HCT116 (cell line): ENCODE measurements around the gene FZR1. TPM values are rescaled to one million over a fixed set of nuclear protein-coding genes. Genes with fewer than 3 reads are reported as not detected.

Experiments used
- ATAC-seq: fragments of 200-7000 bp; cut with Tn5 transposase; 2 replicates; pipeline ENCODE4 v1.9.1; 2020; ENCODE audit warnings: mild to moderate bottlenecking, moderate library complexity
- BruUV-seq: library from RNA; stranded (reverse); fragments of 400-500 nt; replicated peaks from 2 replicates; lab custom pipeline; 2021; lab: Mats Ljungman, UMichigan
- CTCF ChIA-PET: fragments of 300-600 bp; sonication (Branson Sonifier 250); formaldehyde crosslinking; loops from one replicate; lab custom pipeline; 2021; ENCODE audit warnings: antibody characterized with exemption; lab: Charles Lee
- POLR2A ChIA-PET: fragments of 300-600, 350-600 bp; sonication (Branson Sonifier 250); formaldehyde crosslinking; loops from one replicate; lab custom pipeline; 2021; ENCODE audit warnings: antibody characterized with exemption; lab: Charles Lee
- RAD21 ChIA-PET, 2 experiments: fragments of 300-600 bp; sonication (Branson Sonifier 250); formaldehyde crosslinking; loops; one replicate each; lab custom pipeline; 2023; ENCODE audit warnings: low total read pairs in 2 of 2; ENCODE audit not compliant: uncharacterized antibody in 2 of 2, unreplicated experiment in 2 of 2, low non-redundant PET in 1 of 2; lab: Charles Lee
- DNase-seq: peaks from one replicate; pipeline ENCODE4 v3.0.0-alpha.2; 2010; ENCODE audit warnings: low read depth, low spot score
- H2AFZ ChIP-seq: fragments of 200-600 bp; shearing (Covaris generic), sonication (generic); 2 replicates; pipeline ENCODE4 v1.6.1; 2017; ENCODE audit warnings: low read depth, mixed run types, mixed read lengths, antibody characterized with exemption, low read length; ENCODE audit not compliant: poor library complexity, severe bottlenecking
- H3K27ac ChIP-seq: 2 replicates; pipeline ENCODE4 v1.5.1; 2012; ENCODE audit warnings: low read depth, low read length
- H3K27me3 ChIP-seq: fragments of 200-600 bp; sonication (generic); 2 replicates; pipeline ENCODE4 v1.6.1; 2016; ENCODE audit warnings: mixed run types, low read length, mixed read lengths; ENCODE audit not compliant: insufficient read depth
- H3K36me3 ChIP-seq, 2 experiments: fragments of 200-500 bp in 1 of 2; fragments of 200-600 bp in 1 of 2; sonication (Bioruptor generic) in 1 of 2; sonication (generic) in 1 of 2; 2 replicates each; pipeline versions ENCODE4 v1.5.1 to v1.6.1; 2014 to 2016; ENCODE audit warnings: low read length in 2 of 2, inconsistent platforms in 1 of 2, mixed read lengths in 1 of 2, mixed run types in 1 of 2; ENCODE audit not compliant: insufficient read depth in 2 of 2, control insufficient read depth in 1 of 2
- H3K4me1 ChIP-seq, 2 experiments: fragments of 200-600 bp in 1 of 2; sonication (generic) in 1 of 2; 2 replicates each; pipeline versions ENCODE4 v1.5.1 to v1.6.1; 2012 to 2017; ENCODE audit warnings: low read length in 2 of 2, inconsistent platforms in 1 of 2, mild to moderate bottlenecking in 1 of 2, mixed read lengths in 1 of 2, mixed run types in 1 of 2, moderate library complexity in 1 of 2; ENCODE audit not compliant: insufficient read depth in 2 of 2, control insufficient read depth in 1 of 2
- H3K4me2 ChIP-seq: fragments of 200-600 bp; sonication (generic); 2 replicates; pipeline ENCODE4 v1.6.1; 2017; ENCODE audit warnings: mixed run types, low read length, mixed read lengths
- H3K4me3 ChIP-seq, 2 experiments: fragments of 200-600 bp in 1 of 2; sonication (generic) in 1 of 2; replicated peaks in 1 of 2; 2 replicates each; pipeline ENCODE4 v1.5.1; 2011 to 2016; ENCODE audit warnings: low read length in 2 of 2, control low read depth in 1 of 2, low read depth in 1 of 2, mild to moderate bottlenecking in 1 of 2, mixed read lengths in 1 of 2, mixed run types in 1 of 2
- H3K79me2 ChIP-seq: fragments of 200-600 bp; sonication (generic); 2 replicates; pipeline ENCODE4 v1.6.1; 2017; ENCODE audit warnings: mild to moderate bottlenecking, mixed run types, low read length, moderate library complexity, mixed read lengths; ENCODE audit not compliant: insufficient read depth
- H3K9ac ChIP-seq: fragments of 200-600 bp; sonication (generic); 2 replicates; pipeline ENCODE4 v1.6.1; 2016; ENCODE audit warnings: low read length, mixed read lengths
- H3K9me2 ChIP-seq: fragments of 200-600 bp; sonication (generic), shearing (Covaris generic); 2 replicates; pipeline ENCODE4 v1.6.1; 2017; ENCODE audit warnings: mixed run types, mild to moderate bottlenecking, moderate library complexity; ENCODE audit not compliant: insufficient read depth
- H3K9me3 ChIP-seq, 2 experiments: fragments of 200-500 bp in 1 of 2; fragments of 200-600 bp in 1 of 2; sonication (Bioruptor generic) in 1 of 2; sonication (generic) in 1 of 2; 2 replicates each; pipeline ENCODE4 v1.6.1; 2014 to 2017; ENCODE audit warnings: low read length in 2 of 2, mixed read lengths in 2 of 2, inconsistent platforms in 1 of 2, low read depth in 1 of 2, mild to moderate bottlenecking in 1 of 2, mixed run types in 1 of 2, moderate library complexity in 1 of 2; ENCODE audit not compliant: control insufficient read depth in 1 of 2, insufficient read depth in 1 of 2
- H4K20me1 ChIP-seq: fragments of 200-600 bp; sonication (generic), shearing (Covaris generic); 2 replicates; pipeline ENCODE4 v1.6.1; 2017; ENCODE audit warnings: mixed run types, mild to moderate bottlenecking, moderate library complexity; ENCODE audit not compliant: insufficient read depth
- CBX3 ChIP-seq: IDR thresholded peaks from 2 replicates; pipeline ENCODE4 v1.6.1; 2012; ENCODE audit warnings: low read depth
- CEBPB ChIP-seq: IDR thresholded peaks from 2 replicates; pipeline ENCODE4 v1.6.1; 2012; ENCODE audit warnings: low read depth
- EGR1 ChIP-seq: IDR thresholded peaks from 2 replicates; pipeline ENCODE4 v1.6.1; 2012; ENCODE audit warnings: low read depth
- EZH2phosphoT487 ChIP-seq: fragments of 200-600 bp; IDR thresholded peaks from 2 replicates; pipeline ENCODE4 v1.6.1; 2018; ENCODE audit warnings: antibody characterized with exemption, borderline replicate concordance
- JUND ChIP-seq: IDR thresholded peaks from 2 replicates; pipeline ENCODE4 v1.6.1; 2012
- POLR2A ChIP-seq: IDR thresholded peaks from 2 replicates; pipeline ENCODE4 v1.7.0; 2011; ENCODE audit warnings: borderline replicate concordance; ENCODE audit not compliant: insufficient read depth, insufficient read length; ENCODE audit errors: extremely low read depth
- POLR2AphosphoS5 ChIP-seq: IDR thresholded peaks from 2 replicates; pipeline ENCODE4 v1.6.1; 2011; ENCODE audit warnings: mild to moderate bottlenecking, low read depth, low read length, moderate library complexity
- RAD21 ChIP-seq: IDR thresholded peaks from 2 replicates; pipeline ENCODE4 v1.6.1; 2012; ENCODE audit warnings: low read depth, mild to moderate bottlenecking
- YY1 ChIP-seq: IDR thresholded peaks from 2 replicates; pipeline ENCODE4 v1.6.1; 2011; ENCODE audit warnings: low read length, low read depth, moderate library complexity, mild to moderate bottlenecking; ENCODE audit not compliant: insufficient replicate concordance; ENCODE audit errors: extremely low read depth
- ZNF274 ChIP-seq: fragments of 200-500 bp; sonication (Bioruptor generic); IDR thresholded peaks from 2 replicates; pipeline ENCODE4 v1.6.1; 2014; ENCODE audit warnings: mild to moderate bottlenecking, low read depth, low read length, inconsistent platforms
- intact Hi-C: fragments of 100-400 bp; cut with micrococcal nuclease; formaldehyde crosslinking; loops from 2 replicates; pipeline ENCODE4 v1.10.0; 2022
- total RNA-seq: library from RNA; stranded (reverse); gene quantifications from one replicate; pipeline ENCODE4 v1.2.1, GENCODE V29; 2021; ENCODE audit not compliant: unreplicated experiment
- TF ChIP-seq, protein P1 (sequence below): IDR thresholded peaks from 2 replicates; pipeline ENCODE4 v1.6.1; 2012
- TF ChIP-seq, protein P2 (sequence below): IDR thresholded peaks from 2 replicates; pipeline ENCODE4 v1.6.1; 2011; ENCODE audit warnings: mild to moderate bottlenecking, low read length, moderate library complexity; ENCODE audit not compliant: insufficient replicate concordance; ENCODE audit errors: extremely low read depth
- TF ChIP-seq, protein P3 (sequence below): IDR thresholded peaks from 2 replicates; pipeline ENCODE4 v1.6.1; 2012; ENCODE audit warnings: low read depth
- TF ChIP-seq, protein P4 (sequence below), 3 experiments: fragments of 200-600 bp in 1 of 3; sonication (generic) in 1 of 3; IDR thresholded peaks in 2 of 3; conservative IDR thresholded peaks in 1 of 3; 2 replicates each; pipeline ENCODE4 v1.5.1; 2012 to 2017; ENCODE audit warnings: low read depth in 2 of 3, low read length in 2 of 3, antibody characterized with exemption in 1 of 3, borderline replicate concordance in 1 of 3, control low read depth in 1 of 3, mild to moderate bottlenecking in 1 of 3, mixed read lengths in 1 of 3, mixed run types in 1 of 3, moderate library complexity in 1 of 3; ENCODE audit not compliant: insufficient read depth in 1 of 3

FZR1 gene
- total RNA-seq, 1 experiment from 2014 or later, result 60.3 TPM

DNA sequence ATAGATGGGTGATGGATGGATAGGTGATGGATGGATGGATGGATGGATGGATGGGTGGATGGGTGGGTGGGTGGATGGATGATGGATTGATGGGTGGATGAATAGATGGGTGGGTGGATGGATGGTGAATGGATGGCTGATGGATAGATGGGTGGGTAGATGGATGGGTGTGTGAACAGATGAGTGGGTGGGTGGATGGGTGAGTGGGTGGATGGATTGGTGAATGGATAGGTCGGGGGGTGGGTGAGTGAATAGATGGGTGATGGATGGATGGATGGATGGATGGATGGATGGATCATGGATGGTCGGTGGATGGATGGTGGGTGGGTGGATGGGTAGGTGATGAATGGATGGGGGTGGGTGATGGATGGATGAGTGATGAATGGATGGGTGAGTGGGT lies 29.3 kb upstream of the FZR1 start:
- Histone ChIP-seq H3K9me2 (no peaks in the 10 kb centered on the region), H3K4me3 (no peak overlapping the region), H3K79me2 (no peaks in the 10 kb centered on the region), H3K27ac (no peak overlapping the region), H3K9me3 (no peaks in the 10 kb centered on the region), H3K9ac (no peak overlapping the region), H3K4me1 (peaks cover 0 to 7% of the 10 kb centered on the region in 2 experiments; a peak in 2 of 4 replicates), H3K36me3 (no peaks in the 10 kb centered on the region), H3K27me3 (peaks cover 9% of the 10 kb centered on the region; the same call in 1 of the 2 replicates), H3K4me2 (no peak overlapping the region), H4K20me1 (no peaks in the 10 kb centered on the region), H2AFZ (no peak overlapping the region)
- DNase-seq (no peak), ATAC-seq (no peak)
- no TSS peak for BruUV-seq
- ChIA-PET RAD21 (no interaction called here), CTCF (no interaction called here), POLR2A (no interaction called here)
- TF ChIP-seq ZNF274, result no peak
- no peak for TF ChIP-seq CEBPB
- no peak for TF ChIP-seq EGR1
- no peak for TF ChIP-seq RAD21
- TF ChIP-seq, protein P1, sequence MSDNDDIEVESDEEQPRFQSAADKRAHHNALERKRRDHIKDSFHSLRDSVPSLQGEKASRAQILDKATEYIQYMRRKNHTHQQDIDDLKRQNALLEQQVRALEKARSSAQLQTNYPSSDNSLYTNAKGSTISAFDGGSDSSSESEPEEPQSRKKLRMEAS, result no peak
- TF ChIP-seq POLR2A, result no peak
- TF ChIP-seq CBX3, result no peak
- no peak for TF ChIP-seq POLR2AphosphoS5
- intact Hi-C loops, result no loop called here

DNA sequence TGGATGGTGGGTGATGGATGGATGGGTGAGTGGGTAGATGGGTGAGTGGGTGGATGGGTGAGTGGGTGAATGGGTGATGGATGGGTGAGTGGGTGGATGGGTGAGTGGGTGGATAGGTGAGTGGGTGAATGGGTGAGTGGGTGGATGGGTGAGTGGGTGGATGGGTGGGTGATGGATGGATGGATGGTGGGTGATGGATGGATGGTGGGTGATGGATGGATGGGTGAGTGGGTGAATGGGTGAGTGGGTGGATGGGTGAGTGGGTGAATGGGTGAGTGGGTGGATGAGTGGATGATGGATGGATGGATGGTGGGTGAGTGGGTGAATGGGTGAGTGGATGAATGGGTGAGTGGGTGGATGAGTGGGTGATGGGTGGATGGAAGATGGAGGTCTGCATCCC lies 28.6 kb upstream of the FZR1 start:
- intact Hi-C loops, result no loop called here
- BruUV-seq, result no TSS peak
- no peak for TF ChIP-seq YY1
- TF ChIP-seq, protein P2, sequence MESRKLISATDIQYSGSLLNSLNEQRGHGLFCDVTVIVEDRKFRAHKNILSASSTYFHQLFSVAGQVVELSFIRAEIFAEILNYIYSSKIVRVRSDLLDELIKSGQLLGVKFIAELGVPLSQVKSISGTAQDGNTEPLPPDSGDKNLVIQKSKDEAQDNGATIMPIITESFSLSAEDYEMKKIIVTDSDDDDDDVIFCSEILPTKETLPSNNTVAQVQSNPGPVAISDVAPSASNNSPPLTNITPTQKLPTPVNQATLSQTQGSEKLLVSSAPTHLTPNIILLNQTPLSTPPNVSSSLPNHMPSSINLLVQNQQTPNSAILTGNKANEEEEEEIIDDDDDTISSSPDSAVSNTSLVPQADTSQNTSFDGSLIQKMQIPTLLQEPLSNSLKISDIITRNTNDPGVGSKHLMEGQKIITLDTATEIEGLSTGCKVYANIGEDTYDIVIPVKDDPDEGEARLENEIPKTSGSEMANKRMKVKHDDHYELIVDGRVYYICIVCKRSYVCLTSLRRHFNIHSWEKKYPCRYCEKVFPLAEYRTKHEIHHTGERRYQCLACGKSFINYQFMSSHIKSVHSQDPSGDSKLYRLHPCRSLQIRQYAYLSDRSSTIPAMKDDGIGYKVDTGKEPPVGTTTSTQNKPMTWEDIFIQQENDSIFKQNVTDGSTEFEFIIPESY, result no peak
- TF ChIP-seq EZH2phosphoT487, result no peak
- TF ChIP-seq, protein P3, sequence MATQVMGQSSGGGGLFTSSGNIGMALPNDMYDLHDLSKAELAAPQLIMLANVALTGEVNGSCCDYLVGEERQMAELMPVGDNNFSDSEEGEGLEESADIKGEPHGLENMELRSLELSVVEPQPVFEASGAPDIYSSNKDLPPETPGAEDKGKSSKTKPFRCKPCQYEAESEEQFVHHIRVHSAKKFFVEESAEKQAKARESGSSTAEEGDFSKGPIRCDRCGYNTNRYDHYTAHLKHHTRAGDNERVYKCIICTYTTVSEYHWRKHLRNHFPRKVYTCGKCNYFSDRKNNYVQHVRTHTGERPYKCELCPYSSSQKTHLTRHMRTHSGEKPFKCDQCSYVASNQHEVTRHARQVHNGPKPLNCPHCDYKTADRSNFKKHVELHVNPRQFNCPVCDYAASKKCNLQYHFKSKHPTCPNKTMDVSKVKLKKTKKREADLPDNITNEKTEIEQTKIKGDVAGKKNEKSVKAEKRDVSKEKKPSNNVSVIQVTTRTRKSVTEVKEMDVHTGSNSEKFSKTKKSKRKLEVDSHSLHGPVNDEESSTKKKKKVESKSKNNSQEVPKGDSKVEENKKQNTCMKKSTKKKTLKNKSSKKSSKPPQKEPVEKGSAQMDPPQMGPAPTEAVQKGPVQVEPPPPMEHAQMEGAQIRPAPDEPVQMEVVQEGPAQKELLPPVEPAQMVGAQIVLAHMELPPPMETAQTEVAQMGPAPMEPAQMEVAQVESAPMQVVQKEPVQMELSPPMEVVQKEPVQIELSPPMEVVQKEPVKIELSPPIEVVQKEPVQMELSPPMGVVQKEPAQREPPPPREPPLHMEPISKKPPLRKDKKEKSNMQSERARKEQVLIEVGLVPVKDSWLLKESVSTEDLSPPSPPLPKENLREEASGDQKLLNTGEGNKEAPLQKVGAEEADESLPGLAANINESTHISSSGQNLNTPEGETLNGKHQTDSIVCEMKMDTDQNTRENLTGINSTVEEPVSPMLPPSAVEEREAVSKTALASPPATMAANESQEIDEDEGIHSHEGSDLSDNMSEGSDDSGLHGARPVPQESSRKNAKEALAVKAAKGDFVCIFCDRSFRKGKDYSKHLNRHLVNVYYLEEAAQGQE, result no peak
- TF ChIP-seq, protein P4, sequence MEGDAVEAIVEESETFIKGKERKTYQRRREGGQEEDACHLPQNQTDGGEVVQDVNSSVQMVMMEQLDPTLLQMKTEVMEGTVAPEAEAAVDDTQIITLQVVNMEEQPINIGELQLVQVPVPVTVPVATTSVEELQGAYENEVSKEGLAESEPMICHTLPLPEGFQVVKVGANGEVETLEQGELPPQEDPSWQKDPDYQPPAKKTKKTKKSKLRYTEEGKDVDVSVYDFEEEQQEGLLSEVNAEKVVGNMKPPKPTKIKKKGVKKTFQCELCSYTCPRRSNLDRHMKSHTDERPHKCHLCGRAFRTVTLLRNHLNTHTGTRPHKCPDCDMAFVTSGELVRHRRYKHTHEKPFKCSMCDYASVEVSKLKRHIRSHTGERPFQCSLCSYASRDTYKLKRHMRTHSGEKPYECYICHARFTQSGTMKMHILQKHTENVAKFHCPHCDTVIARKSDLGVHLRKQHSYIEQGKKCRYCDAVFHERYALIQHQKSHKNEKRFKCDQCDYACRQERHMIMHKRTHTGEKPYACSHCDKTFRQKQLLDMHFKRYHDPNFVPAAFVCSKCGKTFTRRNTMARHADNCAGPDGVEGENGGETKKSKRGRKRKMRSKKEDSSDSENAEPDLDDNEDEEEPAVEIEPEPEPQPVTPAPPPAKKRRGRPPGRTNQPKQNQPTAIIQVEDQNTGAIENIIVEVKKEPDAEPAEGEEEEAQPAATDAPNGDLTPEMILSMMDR (IDR thresholded peaks at IDR 0.05 in 2 of 3, conservative IDR thresholded peaks at IDR 0.05 in 1 of 3; ENCODE audit: borderline replicate concordance in 1 of 3, insufficient read depth in 1 of 3, low read depth in 2 of 3, low read length in 2 of 3), result no peak
- no peak for TF ChIP-seq JUND

More for the DNA sequence above, 28.6 kb upstream of the FZR1 start:
- no peaks in the 10 kb centered on the region for H3K36me3 ChIP-seq
- CTCF ChIA-PET, result no interaction called here
- DNase-seq (no peak), ATAC-seq (no peak)
- peaks cover 9% of the 10 kb centered on the region; the same call in 1 of the 2 replicates for H3K27me3 ChIP-seq
- no peaks in the 10 kb centered on the region for H3K9me2 ChIP-seq
- POLR2A ChIA-PET, result no interaction called here
- peaks cover 0 to 7% of the 10 kb centered on the region in 2 experiments; a peak in 2 of 4 replicates for H3K4me1 ChIP-seq
- no peaks in the 10 kb centered on the region for H3K9me3 ChIP-seq
- no peak overlapping the region for H3K27ac ChIP-seq
- no peaks in the 10 kb centered on the region for H3K79me2 ChIP-seq
- no peak overlapping the region for H3K4me2 ChIP-seq
- RAD21 ChIA-PET, result no interaction called here
- no peak overlapping the region for H3K9ac ChIP-seq
- H3K4me3 ChIP-seq, result no peak overlapping the region
- H4K20me1 ChIP-seq, result no peaks in the 10 kb centered on the region
- H2AFZ ChIP-seq, result no peak overlapping the region
